HuH-7.5 (cell line): ENCODE results near the gene BANF2.

Experiments used
- DNase-seq: peaks from one replicate; pipeline ENCODE4 v3.0.0; 2011; ENCODE audit warnings: low spot score

The BANF2 gene

GRCh38 chr20:17735959-17736621 is 36.3 kb downstream of the BANF2 start:
- DNase-seq: no peak

- DNase-seq: no peak
These were observed 38.4 kb downstream of the BANF2 start for GRCh38 chr20:17738154-17738553.

- DNase-seq: no peak
These were observed 41.5 kb downstream of the BANF2 start for GRCh38 chr20:17741220-17741619.

DNA sequence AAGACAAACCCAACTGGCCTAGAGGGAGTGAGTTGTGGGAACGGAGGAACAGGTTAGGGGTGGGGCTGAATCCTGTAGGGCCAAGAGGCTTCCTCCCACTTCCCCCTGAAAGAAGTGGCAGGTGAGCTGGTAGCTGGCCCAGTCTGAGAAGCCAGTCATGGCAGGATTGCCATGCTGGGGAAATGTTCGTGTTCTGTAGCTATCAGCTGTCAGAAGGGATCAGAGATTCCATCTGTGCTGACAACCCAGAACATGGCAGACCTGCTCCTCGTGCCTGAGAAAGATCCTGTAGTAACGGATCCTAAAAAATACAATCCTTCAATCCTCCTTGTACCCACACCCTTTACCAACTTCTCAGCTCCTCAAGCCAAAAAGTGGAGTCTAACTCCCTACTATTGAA is 43.0 kb downstream of the BANF2 start:
- DNase-seq: no peak

DNA sequence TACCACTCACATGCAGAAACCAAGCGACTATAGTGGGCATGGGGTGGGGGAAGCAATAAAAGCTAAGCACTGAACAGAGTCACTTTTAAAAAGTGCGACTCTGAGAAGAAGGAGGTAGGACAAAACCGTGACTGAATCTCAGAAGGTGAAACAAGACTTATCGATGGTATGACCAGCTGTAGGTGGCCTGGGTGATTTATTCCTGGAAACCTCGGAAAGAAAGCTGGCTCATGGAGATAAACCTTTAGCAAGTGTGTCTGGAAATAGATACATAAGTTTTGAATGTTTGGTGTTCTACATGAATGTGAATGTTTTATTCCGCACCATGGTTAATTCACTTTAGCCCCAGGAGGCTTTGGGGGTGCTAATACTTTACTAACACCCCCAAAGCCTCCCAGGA is 43.9 kb downstream of the BANF2 start:
- DNase-seq: no peak

GRCh38 chr20:17747431-17747846 is 47.7 kb downstream of the BANF2 start:
- no peak for DNase-seq

GRCh38 chr20:17748279-17748678 is 48.5 kb downstream of the BANF2 start:
- DNase-seq: no peak

- no peak for DNase-seq
These were observed 49.8 kb downstream of the BANF2 start for GRCh38 chr20:17749626-17749977.

- DNase-seq: no peak
These were observed 50.4 kb downstream of the BANF2 start for GRCh38 chr20:17749978-17750721.

DNA sequence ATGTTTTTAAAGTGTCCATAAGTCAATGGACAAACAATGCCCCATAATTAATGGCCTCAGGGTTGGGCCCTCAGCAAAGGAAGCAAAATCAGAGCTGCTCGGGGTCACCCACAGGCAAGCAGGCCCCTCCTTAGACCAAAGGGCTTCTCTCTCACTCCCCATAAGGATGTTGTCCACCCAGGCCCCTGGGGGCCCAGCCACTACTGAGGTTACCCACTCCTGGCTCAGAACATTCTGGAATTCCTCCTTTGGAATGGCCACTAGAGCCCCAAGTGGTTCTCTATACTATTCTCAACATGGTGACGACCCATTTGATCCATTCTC is 50.9 kb downstream of the BANF2 start:
- no peak for DNase-seq

- DNase-seq: no peak
These were observed 51.9 kb downstream of the BANF2 start for GRCh38 chr20:17751640-17752039.

- no peak for DNase-seq
These were observed 52.7 kb downstream of the BANF2 start for GRCh38 chr20:17752459-17752858.

- no peak for DNase-seq
These were observed 53.8 kb downstream of the BANF2 start for GRCh38 chr20:17753516-17753915.

DNA sequence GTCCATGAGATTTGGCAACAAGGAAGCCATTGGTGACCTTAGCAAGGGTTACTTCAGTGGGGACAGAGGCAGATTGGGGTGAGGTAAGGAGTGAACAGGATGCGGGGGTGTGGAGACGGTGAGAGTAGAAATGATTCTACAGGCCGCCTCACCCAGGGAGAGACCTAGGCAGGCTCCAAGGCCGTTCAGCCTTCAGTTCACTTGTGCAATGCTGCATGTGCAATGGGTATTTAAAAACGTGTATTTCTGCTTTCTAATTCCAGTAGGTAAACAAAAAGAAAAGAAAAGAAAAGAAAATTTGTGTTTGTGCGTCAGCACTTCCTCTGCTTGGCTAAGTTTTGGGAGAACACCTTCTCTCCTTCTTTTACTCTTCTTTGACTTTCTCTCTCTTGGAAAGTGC is 56.8 kb downstream of the BANF2 start:
- DNase-seq: no peak

DNA sequence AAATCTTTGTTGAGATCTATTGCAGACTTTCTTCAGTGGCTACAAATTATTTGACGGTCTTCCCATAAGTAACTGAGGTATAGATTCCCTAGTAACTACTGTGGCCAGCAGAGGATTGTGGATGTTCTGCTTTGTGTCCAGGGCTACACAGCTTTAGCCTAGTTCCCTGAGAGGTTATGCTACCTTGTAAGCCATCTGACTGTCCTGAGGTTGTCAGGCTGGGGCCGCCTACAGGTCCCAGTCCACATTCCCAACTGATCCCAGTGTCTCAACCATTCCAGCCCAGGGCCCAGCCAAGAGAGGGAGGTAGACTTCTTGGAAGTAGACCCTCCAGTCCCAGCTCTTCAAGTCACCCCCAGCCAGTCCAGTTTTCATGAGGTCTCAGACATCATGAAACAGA is 57.7 kb downstream of the BANF2 start:
- DNase-seq: no peak

DNA sequence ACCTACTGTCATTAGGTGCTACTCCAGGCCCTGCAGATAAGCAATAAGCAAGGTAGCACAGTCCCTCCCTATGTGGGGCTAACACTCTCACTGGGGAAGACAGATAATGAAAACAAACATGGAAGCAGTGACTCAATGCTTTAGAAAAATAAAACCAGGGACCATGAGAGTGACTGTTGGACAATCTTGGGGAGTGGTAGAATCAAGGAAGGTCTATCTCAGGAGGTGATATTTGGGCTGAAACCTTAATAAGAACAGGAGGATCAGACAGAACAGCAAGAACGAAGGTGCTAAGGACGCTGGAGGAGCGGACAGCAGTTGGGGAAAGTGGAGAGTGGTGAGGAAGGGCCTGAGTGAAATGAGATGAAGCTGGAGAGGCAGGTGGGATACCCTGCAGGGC is 58.2 kb downstream of the BANF2 start:
- no peak for DNase-seq

DNA sequence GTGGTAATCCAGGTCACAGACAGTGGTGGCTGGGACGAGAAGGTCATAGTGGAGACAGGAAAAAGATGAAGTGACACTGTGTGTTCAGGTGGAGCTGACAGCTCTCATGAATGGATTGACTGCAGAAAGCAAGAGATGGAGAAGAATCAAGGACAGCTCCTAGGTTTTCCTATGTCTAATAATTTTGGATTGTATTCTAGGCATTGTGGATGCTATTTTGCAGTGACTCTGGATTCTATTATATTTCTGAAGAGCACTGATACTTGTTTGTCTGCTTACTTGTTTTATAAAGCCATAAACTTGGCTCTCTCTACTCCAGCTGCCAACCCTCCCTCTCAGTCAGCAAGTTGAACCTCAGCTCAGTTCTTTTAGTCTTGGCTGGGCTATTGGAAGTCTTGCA is 58.7 kb downstream of the BANF2 start:
- no peak for DNase-seq

DNA sequence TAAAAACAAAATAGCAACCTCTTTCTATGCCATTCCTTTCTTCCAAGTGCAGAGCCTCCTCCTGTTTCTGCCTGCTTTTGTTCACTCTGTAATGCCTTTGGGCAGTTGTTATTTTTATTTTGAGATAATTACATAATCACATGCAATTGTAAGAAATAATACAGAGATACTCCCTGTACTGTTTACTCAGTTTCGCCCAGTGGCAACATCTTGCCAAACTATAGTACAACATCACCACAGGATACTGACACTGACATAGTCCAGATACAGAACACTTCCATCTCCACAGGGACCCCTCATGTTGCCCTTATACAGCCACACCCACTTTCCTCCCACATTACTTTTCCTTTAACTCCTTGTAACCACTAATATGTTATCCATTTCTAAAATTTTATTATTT is 59.7 kb downstream of the BANF2 start:
- no peak for DNase-seq

GRCh38 chr20:17761604-17762003 is 61.8 kb downstream of the BANF2 start:
- no peak for DNase-seq

DNA sequence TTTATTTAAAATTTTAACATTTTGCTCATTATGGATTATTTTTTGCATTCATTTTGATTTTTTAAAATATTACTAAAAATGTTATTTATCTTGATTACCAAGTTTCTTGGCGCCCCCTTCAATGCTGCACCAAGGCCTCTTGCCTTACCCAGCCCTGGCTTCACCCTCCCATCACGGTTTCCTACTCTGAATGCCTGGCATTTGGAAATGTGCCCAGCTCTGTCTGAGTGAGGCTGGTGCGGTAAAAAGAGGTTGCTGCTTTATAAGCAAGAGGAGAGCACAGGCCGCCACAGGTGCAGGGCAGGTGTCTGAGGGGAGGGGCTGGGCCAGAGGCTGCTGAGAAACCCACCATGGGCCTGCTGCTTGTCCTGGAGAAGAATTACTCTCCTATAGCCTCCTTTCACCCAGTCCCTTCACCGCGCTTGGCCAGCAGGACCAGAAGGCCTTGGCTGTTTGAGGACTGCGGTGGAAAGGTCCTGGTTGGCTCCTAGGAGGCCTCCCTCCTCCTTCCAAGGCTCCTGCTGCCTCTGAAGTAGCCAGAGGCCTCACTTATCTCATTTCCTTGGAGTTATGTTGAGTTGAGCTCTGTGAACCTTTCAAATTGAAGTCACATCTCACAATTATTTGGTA is 62.6 kb downstream of the BANF2 start:
- DNase-seq: no peak

DNA sequence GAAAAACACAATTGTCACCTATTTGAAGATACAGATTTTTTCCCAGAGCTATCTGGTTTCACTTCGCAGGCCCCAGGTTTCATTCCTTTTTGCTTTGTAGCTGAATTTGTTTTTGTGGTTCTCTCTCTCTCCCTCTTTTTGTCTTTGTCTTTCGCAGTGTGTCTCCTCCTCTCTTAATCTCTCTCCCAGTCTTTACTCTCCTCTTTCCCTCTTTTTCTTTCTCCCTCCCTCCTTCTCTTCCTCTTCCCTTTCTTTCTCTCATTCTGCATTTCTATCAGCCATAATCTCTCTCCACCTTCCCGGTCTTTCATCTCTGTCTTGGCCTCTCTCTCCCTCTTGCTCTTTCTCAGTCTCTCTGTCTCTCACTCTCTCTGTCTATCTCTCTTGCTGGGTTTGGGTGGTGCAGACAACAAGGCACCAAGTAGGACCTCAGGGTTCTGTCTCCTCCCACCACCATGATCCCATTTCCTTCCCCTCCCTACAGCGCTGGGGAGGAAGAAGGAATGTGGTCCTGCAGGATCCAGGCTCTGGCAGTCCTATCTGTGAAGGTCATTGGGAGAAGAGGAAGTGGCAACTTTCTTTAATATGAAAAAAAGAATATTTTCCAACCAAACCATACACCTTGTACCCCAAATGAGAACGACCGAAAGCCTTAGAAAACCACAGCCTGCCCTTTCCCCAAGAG is 63.2 kb downstream of the BANF2 start:
- no peak for DNase-seq

DNA sequence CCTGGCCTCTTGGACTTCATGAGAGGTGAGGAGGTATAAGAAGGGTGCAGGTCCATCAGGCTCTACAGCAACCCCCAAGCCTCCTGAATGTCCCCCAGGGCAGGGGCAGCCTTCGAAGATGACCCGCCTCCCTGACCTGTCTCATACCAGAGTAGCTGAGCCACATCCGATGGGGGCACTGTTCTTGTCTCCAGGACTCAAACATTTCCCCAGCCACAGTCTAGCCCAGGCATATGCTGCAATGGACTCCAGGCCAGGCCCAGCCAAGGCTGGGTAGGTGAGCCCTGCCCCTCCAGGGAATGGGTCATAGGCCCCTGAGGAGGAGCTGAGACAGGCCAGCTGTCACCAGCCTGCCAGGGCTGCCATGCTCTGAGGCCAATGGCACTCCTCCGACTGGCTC is 65.3 kb downstream of the BANF2 start:
- DNase-seq: no peak

- no peak for DNase-seq
These were observed 65.8 kb downstream of the BANF2 start for GRCh38 chr20:17765584-17765983.
